Tongue (tissue), 2 donors: ENCODE measurements around the gene PRR30. TPM values are rescaled to one million over a fixed set of nuclear protein-coding genes. Genes with fewer than 3 reads are reported as not detected.
"Not testable (repeated sequence)": the region's sequence is repeated elsewhere in the genome, so short reads cannot be mapped to it uniquely, and the experiment has no call there.

Experiments used
- DNase-seq: peaks from one replicate; pipeline ENCODE4 v3.0.0-alpha.2; 2015
- total RNA-seq: library from RNA; depleted of rRNA; stranded (reverse); fragments of >200 nt; gene quantifications from one replicate; pipeline ENCODE4 v1.2.3, GENCODE V29; 2014

Gene PRR30
- total RNA-seq, result not detected

DNA sequence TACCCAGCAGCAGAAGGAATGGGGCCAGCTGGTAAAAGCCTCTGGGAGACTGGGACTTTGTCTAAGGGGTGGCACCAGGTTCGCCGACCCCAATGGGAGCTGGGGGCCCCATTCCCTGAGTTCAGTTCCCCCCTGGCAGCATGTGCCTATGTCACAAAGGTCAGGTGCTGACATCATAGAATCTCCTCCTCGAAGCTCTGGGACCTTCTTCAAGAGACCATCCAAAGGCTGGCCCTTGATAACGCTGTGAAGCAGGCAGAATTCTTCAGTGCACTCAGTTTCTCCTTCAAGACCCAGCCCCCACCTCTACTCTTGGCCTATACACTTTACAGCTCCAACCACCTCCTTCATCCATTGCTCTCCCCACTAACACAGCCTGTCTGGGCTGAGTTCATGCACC lies at the start of gene PRR30:
TSS of gene PRR30 (minus strand) at position 101 of the 400 bp plus-strand sequence. CDS start 1,081 bp downstream, outside the sequence.
- DNase-seq, result no peak

DNA sequence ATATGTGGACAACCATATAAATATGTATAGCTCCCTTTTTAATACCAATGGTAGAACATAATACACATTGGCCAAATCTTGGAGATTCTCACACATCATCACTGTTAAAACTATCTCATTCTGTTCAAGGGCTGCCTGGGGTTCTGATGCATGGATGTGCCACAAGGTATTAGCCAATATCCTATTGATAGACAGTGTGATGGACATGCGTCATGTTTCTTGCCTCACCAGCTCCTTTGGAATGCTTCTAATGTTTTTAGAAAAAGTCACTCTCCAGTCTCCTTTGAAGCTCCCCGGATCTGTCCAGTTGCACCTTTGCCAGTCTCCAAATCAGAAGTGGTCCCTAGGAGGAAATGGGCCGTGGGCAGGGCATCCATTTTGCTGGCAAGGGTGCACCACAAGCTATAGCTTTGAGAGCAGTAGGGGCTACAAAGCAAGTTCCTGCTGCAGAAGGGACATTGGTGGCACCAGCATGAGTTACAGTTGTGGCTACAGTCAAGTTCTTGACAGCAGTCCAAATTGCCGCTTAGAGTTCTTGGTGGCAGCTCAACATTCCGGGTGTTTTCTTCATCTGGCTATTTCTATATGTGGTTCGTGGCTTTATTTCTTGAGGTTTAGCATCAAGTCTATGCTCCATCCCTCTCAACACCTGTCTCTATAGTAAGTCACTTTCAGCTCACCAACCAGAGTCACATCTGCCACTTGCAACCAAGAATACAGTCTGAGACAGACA lies 47.6 kb upstream of the PRR30 start:
- DNase-seq, result no peak

DNA sequence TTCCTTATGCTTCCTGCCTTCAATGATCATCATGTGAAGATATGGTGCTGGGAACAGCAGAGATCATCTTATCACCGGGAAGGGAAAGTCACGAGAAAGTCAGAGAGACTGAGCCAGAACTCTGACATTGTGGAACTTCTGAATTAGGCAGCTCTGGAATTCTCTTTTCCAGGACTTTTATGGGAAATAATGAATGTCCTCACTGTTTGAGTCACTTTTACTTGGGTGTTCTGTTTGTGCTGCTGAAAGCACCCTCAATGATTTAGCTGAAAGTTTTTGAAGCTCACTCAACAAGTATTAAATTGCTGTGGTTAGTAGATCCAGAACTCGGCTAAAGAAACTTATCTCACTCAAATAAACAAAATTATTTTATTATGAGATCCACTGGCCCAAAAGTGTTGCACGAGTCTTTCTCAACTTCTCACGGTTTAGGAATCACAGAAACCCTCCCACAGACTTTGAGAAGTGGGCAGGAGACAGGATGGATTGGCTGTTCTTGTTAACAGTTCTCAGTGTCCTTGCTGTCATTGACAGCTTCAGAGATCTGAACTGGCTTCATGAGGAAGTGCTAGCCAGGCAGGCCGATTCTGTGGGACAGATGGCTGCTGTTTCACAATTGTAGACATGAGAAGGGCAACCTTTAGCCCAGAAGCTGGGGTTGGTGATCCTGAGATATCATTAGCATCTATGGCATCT lies 46.3 kb upstream of the PRR30 start:
- DNase-seq, result no peak

DNA sequence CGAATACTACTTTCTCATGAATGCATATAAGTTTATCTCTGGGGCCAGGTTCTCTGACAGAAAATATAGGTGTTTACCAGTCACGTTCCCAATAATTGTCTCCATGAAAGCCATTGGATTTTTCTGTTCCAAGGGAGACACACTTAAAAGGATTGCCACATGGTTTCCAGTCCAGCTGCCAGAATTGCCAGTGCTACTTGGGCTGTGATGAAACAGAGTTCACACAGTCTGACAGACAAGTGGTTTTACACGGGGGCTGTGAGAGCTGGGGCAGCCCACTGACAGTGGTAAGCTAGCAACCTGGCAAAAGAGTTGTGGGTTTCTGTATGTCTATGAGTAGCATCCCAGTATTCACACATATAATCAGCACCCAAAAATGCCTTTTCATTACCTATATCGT lies 44.9 kb upstream of the PRR30 start:
- no peak for DNase-seq

DNA sequence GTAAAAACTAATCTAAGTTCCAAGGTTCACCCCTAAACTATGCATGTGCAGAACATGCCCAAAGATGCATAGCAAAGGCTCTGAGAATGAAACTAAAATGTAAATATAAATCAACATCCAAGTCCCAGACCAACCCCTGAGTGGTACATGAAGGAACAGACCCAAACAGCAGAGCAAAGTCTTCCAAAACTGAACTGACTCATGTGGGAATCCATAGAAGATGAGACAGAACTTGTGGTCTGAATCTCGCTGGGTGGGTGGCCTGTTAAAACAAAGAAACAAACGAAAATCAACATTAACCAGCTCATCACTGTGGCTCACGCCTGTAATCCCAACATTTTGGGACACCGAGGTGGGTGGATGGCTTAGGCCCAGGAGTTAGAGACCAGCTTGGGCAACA lies 43.1 kb upstream of the PRR30 start:
- DNase-seq, result no peak

DNA sequence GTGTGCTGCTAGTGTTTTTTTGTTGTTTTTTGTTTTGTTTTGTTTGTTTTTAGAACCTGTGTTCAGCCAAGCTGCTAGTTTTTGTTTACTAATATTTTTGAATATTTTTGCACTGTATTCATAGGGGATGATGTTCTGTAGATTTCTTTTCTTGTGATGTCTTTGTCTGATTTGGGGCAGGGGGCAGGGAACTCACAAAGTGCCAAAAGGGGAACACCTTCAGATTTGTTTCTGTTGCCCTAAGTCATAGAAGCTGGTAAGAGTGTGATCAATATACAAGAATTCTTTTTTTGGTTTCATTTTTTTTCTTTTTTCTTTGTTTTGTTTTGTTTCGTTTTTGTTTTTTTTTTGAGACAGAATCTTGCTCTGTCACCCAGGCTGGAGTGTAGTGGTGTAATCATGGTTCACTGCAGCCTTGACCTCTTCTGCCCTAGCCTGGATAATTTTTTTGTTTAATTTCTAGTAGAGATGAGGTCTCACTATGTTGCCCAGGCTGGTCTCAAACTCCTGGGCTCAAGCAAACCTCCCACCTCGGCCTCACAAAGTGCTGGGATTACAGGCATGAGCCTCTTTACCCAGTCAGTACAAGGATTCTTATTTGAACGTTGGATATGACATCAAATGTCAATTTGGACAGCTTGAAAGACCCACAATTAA lies 40.3 kb upstream of the PRR30 start:
- no peak for DNase-seq

DNA sequence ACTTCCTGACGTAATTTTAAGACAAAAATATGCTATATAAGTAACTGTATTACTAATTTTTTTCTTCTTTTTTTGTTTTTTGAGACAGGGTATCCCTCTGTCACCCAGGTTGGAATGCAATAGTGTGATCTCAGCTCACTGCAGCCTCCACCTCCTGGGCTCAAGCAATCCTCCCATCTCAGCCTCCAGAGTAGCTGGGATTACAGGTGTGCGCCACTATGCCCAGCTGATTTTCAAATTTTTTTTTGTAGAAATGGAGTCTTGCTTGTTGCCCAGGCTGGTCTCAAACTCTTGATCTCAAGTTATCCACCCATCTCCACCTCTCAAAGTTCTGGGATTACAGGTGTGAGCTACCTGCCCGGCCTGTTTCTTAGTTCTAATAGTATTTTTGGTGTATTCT lies 39.3 kb upstream of the PRR30 start:
- DNase-seq, result no peak

DNA sequence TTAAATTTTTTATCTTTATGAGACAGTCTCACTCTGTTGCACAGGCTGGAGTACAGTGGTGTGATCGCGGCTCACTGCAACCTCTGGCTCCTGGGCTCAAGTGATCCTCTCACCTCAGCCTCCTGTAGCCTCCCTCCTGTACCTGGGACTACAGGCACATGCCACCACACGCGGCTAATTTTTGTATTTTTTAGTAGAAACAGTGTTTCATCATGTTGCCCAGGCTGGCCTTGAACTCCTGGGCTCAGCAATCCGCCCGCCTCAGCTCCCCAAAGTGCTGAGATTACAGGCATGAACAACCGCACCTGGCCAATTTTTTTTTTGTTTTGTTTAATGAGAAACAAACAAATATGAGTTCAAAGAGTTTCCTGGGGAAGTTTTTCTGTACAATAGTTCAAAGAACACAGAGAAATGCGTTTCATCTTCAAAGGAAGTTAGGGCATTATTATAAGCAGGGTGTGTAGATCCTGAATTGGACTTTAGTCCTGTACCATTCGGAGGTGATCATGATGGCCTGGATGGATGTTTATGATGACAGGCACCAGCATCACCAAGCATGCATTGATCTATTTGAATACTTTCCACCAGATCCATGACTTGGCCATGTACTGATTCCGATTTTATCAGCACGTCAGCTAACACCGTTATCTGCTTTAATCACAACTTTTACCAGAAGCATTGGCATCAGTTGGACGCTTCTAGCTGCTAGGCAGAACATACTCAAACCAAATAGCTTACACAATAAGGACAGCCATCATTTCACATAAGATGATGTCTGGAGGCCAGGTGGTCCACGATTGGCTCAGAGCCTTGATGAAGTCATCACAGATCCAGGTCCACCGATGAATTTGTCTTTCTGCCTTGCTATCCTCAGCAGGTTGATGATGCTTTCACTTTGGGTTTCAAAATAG lies 38.5 kb upstream of the PRR30 start:
- DNase-seq, result no peak

DNA sequence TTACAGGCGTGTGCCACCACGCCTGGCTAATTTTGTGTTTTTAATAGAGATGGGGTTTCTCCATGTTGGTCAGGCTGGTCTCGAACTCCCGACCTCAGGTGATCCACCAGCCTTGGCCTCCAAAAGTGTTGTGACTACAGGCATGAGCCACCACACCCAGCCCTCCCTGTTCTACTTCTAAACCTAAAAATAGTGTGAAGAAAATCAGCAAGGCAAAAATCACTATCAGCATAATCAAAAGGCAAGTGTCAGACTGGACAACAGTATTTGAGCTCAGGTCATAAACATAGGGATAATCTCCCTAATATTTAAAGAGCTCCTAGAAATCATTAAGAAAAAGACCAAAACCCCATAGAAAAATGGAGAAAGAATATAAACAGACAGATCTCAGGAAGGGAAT lies 36.6 kb upstream of the PRR30 start:
- DNase-seq, result not testable (repeated sequence)

DNA sequence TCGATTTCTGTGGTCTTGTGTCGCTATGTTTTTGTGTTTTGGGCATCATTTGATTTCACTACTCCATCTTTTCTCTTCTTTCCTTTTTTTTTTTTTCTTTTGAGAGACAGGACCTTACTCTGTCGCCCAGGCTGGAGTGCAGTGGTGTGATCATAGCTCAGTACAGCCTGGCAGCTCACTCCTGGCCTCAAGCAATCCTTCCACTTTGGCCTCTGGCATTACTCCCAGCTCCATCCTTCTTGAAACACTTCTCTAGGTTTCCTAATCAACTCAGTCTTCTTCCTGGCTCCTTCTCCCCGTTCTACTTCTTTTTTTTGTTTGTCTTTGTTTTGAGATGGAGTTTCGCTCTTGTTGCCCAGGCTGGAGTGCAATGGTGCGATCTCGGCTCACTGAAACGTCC lies 36.1 kb upstream of the PRR30 start:
- no peak for DNase-seq

DNA sequence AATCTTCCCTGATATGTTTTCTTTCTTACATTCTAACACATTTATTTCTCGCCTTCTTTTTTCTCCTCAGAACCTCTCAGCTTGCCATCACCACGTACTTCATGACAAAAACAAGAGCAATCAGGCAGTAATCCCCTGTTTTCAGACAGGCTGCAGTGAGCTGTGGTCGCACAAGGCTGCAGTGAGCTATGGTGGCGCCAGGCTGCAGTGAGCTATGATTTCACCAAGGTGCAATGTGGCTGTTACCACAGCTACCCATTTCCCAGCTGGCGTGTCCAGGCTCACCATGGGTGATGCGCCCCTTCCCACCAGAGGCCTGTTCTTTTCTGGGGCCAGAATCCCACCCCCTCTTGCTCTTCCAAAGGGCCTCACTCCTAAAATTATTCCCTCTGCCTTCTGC lies 35.4 kb upstream of the PRR30 start:
- DNase-seq, result no peak

DNA sequence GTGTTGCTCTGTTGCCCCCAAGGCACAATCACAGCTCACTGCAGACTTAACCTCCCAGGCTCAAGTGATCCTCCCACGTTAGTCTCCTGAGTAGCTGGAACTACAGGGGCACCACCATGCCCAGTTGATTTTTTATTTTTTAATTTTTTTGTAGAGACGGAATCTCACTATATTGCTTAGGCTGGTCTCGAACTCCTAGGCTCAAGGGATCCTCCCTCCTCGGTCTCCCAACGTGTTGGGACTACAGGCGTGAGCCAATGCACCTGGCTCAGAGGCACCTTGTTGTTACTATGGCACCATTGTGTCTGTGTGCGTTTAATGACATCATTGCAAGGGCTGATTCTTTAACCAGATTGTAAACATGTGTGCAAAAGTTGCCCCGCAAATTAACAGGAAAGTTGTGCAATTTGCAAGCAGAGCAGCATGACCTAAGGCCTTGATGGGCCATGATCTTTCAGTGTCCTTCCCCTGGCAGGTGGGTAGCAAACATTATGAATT lies 32.2 kb upstream of the PRR30 start:
- DNase-seq, result no peak

DNA sequence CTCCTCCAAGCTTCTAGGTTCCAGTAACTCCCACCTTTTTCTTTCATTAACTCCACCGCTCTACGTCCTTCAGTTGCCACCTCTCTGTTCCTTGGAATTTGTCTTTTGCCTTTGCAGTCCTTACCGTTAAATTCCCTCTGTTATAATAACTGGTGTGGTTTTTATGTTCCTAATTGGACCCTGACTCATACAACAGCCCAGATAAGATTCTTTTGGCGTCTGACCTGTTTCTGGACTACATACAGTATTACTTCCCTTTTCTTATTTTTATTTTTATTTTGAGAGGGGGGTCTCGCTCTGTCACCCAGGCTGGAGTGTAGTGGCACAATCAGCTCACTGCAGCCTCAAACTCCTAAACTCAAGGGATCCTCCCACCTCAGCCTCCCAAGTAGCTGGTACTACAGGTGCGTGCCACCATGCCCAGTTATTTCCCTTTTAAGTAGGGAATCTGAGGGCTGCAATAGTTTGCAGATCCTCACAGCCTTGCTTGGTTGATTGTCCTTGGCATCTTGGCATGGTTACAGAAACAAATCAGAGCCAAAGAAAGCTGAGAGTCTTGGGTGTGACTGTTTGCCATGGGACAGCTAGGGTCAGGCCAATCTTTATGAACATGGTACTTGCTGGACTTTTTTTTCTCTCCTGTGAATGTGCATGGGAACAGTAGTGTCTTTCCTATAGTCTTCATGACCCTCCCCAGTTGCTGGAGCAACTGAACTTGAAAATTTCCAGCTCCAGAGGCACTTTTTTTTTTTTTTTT lies 31.5 kb upstream of the PRR30 start:
- no peak for DNase-seq

DNA sequence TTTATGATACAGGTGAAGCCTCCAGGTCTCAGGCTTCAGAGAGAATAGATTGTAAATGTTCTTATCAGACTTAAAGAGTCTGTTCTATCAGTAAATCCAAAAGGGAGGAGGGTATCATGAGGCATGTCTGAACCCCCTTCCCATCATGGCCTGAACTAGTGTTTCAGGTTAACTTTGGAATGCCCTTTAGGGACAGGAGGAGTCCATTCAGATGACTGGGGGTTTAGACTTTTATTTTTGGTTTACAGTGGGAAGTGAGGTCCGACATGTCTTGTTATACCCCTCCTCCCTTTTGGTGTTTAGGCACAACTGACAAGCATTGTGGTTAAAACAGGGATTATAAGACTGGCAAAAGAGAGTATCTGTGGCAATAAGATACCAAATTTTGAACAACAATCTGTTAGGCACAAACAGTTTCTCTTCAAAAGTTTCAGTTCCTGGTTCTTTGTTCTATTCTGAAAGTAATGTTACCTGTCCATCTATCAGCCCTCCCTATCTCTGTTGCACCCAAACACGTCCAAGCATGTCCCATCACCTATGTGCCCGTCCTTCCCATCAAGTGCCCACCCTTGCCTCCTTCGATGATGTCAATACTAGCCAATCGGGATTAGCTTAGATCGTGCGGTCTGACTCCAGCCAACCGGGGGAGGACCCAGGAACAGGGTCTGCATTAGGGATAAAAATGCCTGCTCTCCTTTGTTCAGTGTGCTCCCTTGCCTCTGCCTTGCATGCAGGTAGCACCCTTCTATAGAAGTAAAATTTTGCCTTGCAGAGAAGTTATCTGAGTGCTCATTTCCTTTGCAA lies 26.0 kb upstream of the PRR30 start:
- DNase-seq, result no peak

DNA sequence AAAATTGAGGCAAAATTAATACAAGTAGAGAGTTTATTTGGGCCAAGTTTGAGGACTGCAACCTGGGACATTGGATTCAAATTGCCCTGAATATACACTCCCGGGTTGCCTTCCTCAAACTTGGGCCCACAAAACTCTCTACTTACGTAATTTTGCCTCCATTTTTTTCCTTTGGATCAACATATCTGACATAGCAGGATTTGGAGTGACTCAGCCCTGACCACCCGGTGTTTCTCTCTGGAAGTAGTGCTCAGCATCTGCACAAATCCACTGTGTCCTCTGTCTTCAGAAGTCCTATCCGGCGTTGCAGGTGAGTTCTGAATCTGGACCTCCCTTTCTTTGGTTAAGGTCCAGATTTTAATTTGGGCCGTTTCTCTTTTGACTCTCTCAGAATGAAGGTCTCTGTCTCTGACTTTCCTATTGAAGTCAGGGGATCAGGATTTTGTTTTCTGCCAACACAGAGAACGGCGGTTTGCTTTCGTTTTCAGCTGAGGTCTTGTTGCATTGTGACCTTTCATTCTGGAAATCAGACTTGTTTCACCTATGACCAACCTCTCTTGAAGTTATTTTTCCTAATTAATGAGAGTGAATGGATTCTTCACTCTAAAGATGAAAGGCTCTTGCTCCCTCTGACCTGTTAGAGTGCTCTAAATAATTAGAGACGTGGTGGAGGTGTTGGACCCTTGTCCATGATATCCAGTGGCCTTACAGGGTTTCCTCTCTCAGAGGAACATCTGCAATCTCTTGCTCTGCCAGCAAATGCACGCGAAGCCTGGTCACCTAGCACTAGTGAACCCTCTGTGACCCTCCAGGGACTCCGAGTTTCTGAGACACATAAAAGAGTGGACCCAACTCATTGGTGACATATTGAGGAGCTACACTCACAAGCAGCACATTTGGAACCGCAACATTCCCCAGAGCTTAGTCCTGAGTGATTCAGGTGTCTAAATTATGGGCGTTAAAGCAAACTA lies 23.2 kb upstream of the PRR30 start:
- no peak for DNase-seq

DNA sequence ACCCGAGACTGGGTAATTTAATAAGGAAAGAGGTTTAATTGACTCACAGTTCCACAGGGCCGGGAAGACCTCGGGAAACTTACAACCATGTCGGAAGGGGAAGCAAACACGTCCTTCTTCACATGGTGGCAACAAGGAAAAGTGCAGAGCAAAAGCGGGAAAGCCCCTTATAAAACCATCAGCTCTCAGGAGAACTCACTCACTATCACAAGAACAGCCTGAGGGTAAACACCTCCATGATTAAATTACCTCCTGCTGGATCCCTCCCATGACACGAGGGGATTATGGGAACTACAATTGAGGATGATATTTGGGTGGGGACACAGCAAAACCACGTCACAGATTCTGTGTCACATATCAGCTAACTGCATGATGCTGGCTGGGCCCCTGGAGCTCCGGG lies 21.0 kb upstream of the PRR30 start:
- no peak for DNase-seq

DNA sequence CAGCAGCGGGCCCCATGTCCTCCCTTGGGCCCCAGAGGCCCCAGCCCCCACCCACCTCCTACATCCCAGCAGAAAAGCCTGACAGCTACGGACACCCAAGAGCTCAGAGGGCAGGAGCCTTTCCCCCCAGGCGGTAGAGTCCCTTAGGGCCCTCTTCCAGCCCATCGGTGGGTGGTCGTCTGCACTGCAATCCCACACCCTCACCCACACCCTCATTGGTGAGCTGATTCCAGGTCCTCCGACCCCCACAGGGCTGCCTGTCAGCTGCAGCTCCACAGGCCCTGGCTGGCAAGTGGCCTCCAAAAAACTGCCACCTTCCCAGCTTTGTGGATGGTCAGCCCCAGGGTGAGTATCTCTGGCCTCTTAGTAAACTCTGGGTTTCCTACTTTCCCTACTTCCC lies 20.1 kb upstream of the PRR30 start:
- DNase-seq, result no peak

DNA sequence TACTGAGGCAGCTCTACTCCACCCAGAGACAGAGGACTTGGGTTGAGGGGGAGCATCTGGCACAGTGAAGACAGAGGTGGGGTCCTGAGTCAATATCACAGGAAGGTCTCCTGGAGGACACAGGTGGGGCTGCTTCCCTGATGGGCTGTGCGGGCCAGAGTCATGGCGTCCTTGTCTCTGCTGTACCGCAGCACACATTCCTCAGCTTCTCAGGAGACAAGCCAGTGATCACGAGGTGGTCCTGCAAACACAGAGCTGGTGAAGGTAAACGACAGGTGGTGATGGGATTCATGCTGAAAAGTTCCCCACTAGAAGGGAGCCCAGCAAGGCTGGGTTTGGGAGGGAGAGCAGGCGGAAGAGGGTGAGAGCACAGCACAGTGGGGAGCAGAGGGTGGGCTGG lies 19.3 kb upstream of the PRR30 start:
- DNase-seq, result no peak

DNA sequence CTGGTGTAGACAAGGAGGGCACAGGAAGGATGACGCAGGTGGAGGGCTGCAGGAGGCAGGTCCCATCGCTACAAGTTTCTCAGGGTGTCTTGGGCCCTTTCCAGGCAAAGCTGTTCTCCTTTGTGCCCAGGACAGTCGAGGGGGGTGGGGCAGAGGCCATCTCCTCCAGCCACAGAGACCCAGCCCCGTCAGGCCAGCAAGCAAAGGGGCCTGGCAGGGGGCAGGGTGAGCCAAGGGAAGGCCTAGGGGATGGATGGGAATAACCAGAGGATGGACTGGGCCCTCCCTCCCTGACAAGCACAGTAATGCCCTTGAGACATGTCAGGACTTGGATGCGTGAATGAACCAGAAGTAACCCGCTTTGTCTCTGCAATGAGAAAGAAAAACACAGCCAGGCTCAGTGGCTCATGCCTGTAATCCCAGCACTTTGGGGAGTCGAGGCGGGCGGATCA lies 15.9 kb upstream of the PRR30 start:
- no peak for DNase-seq
